GM23338 (cell line): ENCODE measurements around the gene DCAF4.

Source experiments
- CREB1 ChIP-seq: fragments of 250-450 bp; sonication (Bioruptor Pico); IDR thresholded peaks from 2 replicates; pipeline ENCODE4 v1.5.0; 2020; ENCODE audit warnings: low read depth, mild to moderate bottlenecking, moderate library complexity
- CTCF ChIP-seq, 2 experiments: fragments of 200-600 bp in 1 of 2; sonication (generic) in 1 of 2; conservative IDR thresholded peaks; 2 replicates each; pipeline versions ENCODE4 v1.5.1 to v1.6.1; 2016 to 2017; ENCODE audit warnings: antibody characterized with exemption in 2 of 2, low read depth in 2 of 2, mild to moderate bottlenecking in 2 of 2, moderate library complexity in 1 of 2
- ETS1 ChIP-seq: IDR thresholded peaks from 2 replicates; pipeline ENCODE4 v1.6.1; 2016; ENCODE audit warnings: antibody characterized with exemption
- EZH2 ChIP-seq: fragments of 200-600 bp; sonication (generic); IDR thresholded peaks from one replicate; pipeline ENCODE4 v1.8.0; 2017; ENCODE audit warnings: antibody characterized with exemption, mild to moderate bottlenecking, low read depth; ENCODE audit not compliant: unreplicated experiment
- EZH2phosphoT487 ChIP-seq: fragments of 200-600 bp; sonication (generic); IDR thresholded peaks from one replicate; pipeline ENCODE4 v1.8.1; 2018; ENCODE audit warnings: antibody characterized with exemption; ENCODE audit not compliant: unreplicated experiment
- JUNB ChIP-seq: IDR thresholded peaks from one replicate; pipeline ENCODE4 v1.6.1; 2016; ENCODE audit warnings: antibody characterized with exemption; ENCODE audit not compliant: unreplicated experiment
- NANOG ChIP-seq: IDR thresholded peaks from 2 replicates; pipeline ENCODE4 v1.6.1; 2016; ENCODE audit warnings: antibody characterized with exemption, borderline replicate concordance
- POLR2AphosphoS5 ChIP-seq: IDR thresholded peaks from 2 replicates; pipeline ENCODE4 v1.6.1; 2016; ENCODE audit warnings: antibody characterized with exemption, low read depth
- STAT1 ChIP-seq: IDR thresholded peaks from one replicate; pipeline ENCODE4 v1.6.1; 2016; ENCODE audit warnings: antibody characterized with exemption; ENCODE audit not compliant: unreplicated experiment
- ZNF114 ChIP-seq: fragments of 250-450 bp; sonication (Bioruptor Pico); IDR thresholded peaks from 2 replicates; pipeline ENCODE4 v1.5.0; 2020; ENCODE audit warnings: mild to moderate bottlenecking, moderate library complexity
- TF ChIP-seq, protein P1 (sequence below): IDR thresholded peaks from one replicate; pipeline ENCODE4 v1.6.1; 2018; ENCODE audit warnings: antibody characterized with exemption; ENCODE audit not compliant: unreplicated experiment
- TF ChIP-seq, protein P2 (sequence below): fragments of 250-450 bp; sonication (Bioruptor Pico); IDR thresholded peaks from 2 replicates; pipeline ENCODE4 v1.5.0; 2020; ENCODE audit warnings: mild to moderate bottlenecking, moderate library complexity

DNA sequence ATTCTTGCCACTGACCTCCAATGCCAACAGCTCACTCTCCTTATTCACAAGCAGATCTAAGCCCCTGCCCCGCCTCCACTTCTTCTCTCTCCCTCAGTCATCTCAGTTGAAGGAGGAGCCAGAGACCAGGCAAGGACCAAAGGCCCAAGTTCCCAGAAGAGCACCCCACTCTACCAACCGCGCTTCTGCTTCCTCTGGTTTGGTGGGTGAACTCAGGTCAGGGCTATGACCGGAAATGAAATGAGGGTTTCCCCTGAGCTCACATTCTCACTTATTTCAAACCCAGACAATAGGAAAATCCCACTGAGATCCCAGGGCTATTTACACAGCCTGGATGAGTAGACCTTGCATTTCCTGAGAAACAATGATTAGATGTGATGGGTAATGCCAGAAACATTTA, 42.3 kb upstream of the DCAF4 start:
- TF ChIP-seq POLR2AphosphoS5 (no peak), CTCF (conservative IDR thresholded peaks at IDR 0.05; ENCODE audit: low read depth in 2 of 2) (no peak), CREB1 (CRISPR knock-in tag) (no peak), ETS1 (no peak), EZH2 (no peak), NANOG (no peak), EZH2phosphoT487 (no peak), JUNB (no peak), ZNF114 (no peak), STAT1 (no peak)
- TF ChIP-seq, protein P1, sequence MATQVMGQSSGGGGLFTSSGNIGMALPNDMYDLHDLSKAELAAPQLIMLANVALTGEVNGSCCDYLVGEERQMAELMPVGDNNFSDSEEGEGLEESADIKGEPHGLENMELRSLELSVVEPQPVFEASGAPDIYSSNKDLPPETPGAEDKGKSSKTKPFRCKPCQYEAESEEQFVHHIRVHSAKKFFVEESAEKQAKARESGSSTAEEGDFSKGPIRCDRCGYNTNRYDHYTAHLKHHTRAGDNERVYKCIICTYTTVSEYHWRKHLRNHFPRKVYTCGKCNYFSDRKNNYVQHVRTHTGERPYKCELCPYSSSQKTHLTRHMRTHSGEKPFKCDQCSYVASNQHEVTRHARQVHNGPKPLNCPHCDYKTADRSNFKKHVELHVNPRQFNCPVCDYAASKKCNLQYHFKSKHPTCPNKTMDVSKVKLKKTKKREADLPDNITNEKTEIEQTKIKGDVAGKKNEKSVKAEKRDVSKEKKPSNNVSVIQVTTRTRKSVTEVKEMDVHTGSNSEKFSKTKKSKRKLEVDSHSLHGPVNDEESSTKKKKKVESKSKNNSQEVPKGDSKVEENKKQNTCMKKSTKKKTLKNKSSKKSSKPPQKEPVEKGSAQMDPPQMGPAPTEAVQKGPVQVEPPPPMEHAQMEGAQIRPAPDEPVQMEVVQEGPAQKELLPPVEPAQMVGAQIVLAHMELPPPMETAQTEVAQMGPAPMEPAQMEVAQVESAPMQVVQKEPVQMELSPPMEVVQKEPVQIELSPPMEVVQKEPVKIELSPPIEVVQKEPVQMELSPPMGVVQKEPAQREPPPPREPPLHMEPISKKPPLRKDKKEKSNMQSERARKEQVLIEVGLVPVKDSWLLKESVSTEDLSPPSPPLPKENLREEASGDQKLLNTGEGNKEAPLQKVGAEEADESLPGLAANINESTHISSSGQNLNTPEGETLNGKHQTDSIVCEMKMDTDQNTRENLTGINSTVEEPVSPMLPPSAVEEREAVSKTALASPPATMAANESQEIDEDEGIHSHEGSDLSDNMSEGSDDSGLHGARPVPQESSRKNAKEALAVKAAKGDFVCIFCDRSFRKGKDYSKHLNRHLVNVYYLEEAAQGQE = no peak
- TF ChIP-seq, protein P2, sequence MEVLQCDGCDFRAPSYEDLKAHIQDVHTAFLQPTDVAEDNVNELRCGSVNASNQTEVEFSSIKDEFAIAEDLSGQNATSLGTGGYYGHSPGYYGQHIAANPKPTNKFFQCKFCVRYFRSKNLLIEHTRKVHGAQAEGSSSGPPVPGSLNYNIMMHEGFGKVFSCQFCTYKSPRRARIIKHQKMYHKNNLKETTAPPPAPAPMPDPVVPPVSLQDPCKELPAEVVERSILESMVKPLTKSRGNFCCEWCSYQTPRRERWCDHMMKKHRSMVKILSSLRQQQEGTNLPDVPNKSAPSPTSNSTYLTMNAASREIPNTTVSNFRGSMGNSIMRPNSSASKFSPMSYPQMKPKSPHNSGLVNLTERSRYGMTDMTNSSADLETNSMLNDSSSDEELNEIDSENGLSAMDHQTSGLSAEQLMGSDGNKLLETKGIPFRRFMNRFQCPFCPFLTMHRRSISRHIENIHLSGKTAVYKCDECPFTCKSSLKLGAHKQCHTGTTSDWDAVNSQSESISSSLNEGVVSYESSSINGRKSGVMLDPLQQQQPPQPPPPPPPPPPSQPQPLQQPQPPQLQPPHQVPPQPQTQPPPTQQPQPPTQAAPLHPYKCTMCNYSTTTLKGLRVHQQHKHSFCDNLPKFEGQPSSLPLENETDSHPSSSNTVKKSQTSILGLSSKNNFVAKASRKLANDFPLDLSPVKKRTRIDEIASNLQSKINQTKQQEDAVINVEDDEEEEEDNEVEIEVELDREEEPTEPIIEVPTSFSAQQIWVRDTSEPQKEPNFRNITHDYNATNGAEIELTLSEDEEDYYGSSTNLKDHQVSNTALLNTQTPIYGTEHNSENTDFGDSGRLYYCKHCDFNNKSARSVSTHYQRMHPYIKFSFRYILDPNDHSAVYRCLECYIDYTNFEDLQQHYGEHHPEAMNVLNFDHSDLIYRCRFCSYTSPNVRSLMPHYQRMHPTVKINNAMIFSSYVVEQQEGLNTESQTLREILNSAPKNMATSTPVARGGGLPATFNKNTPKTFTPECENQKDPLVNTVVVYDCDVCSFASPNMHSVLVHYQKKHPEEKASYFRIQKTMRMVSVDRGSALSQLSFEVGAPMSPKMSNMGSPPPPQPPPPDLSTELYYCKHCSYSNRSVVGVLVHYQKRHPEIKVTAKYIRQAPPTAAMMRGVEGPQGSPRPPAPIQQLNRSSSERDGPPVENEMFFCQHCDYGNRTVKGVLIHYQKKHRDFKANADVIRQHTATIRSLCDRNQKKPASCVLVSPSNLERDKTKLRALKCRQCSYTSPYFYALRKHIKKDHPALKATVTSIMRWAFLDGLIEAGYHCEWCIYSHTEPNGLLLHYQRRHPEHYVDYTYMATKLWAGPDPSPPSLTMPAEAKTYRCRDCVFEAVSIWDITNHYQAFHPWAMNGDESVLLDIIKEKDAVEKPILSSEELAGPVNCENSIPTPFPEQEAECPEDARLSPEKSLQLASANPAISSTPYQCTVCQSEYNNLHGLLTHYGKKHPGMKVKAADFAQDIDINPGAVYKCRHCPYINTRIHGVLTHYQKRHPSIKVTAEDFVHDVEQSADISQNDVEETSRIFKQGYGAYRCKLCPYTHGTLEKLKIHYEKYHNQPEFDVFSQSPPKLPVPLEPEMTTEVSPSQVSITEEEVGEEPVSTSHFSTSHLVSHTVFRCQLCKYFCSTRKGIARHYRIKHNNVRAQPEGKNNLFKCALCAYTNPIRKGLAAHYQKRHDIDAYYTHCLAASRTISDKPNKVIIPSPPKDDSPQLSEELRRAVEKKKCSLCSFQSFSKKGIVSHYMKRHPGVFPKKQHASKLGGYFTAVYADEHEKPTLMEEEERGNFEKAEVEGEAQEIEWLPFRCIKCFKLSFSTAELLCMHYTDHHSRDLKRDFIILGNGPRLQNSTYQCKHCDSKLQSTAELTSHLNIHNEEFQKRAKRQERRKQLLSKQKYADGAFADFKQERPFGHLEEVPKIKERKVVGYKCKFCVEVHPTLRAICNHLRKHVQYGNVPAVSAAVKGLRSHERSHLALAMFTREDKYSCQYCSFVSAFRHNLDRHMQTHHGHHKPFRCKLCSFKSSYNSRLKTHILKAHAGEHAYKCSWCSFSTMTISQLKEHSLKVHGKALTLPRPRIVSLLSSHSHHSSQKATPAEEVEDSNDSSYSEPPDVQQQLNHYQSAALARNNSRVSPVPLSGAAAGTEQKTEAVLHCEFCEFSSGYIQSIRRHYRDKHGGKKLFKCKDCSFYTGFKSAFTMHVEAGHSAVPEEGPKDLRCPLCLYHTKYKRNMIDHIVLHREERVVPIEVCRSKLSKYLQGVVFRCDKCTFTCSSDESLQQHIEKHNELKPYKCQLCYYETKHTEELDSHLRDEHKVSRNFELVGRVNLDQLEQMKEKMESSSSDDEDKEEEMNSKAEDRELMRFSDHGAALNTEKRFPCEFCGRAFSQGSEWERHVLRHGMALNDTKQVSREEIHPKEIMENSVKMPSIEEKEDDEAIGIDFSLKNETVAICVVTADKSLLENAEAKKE (CRISPR knock-in tag) = no peak
